ENCODE measurements around the gene KRABD2. TPM values are rescaled to one million over a fixed set of nuclear protein-coding genes. Genes with fewer than 3 reads are reported as not detected.
A peak's percentile ranks its signal among the peaks of the same experiment; 100 is the strongest.

KRABD2 gene

DNA sequence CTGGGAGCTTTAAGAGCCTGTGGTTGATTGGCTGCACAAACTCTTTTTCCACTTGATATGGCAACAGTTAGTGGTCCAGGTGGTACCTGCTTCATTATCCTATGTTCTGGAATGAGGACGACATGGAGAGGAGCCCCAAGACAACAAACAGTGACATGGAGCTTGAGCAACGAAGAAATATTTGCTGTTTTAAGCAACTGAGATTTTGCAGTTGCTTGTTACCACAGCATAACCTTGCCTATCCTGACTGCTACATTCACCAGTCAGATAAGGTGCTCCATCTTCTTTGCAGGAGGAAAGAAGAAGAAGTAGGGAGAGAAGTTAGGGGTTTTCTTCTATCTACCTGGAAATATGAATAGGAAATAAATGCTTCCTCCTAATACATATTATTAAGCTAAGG, 44.4 kb downstream of the KRABD2 start:
- H3K4me2 ChIP-seq (ENCODE audit: control insufficient read depth, extremely low read depth, insufficient read depth, low read depth, low read length) = no peak overlapping the region
- no peak overlapping the region for H3K4me3 ChIP-seq (ENCODE audit: control insufficient read depth in 2 of 3, extremely low read depth in 1 of 3, insufficient read depth in 2 of 3, low read depth in 1 of 3, low read length in 3 of 3)
- no peaks in the 10 kb centered on the region for H3K36me3 ChIP-seq (ENCODE audit: control insufficient read depth in 2 of 2, extremely low read depth in 1 of 2, insufficient read depth in 2 of 2, low read length in 2 of 2)
- dilution Hi-C loops (cut with MboI; ENCODE audit: extremely low pct_ligation_motif_present, low sequenced_read_pairs) = no loop called here
- no peaks in the 10 kb centered on the region for H3K9me1 ChIP-seq (ENCODE audit: control insufficient read depth, extremely low read depth, insufficient read depth, low read length)
- H3K9me3 ChIP-seq (ENCODE audit: control insufficient read depth, low read depth, low read length) = no peaks in the 10 kb centered on the region
- H3K4me1 ChIP-seq (ENCODE audit: control insufficient read depth, extremely low read depth, insufficient read depth, low read length) = no peaks in the 10 kb centered on the region
- FAIRE-seq = no peak
- no peak for DNase-seq (ENCODE audit: low read depth, low spot score)
- H4K20me1 ChIP-seq (ENCODE audit: control insufficient read depth, extremely low read depth, insufficient read depth, low read length) = no peaks in the 10 kb centered on the region
- H3K27me3 ChIP-seq (ENCODE audit: control insufficient read depth, extremely low read depth, insufficient read depth, low read length) = peaks cover 12% of the 10 kb centered on the region
- H2AFZ ChIP-seq (ENCODE audit: control insufficient read depth, low read length) = no peak overlapping the region
- no peaks in the 10 kb centered on the region for H3K79me2 ChIP-seq (ENCODE audit: control insufficient read depth, insufficient read depth, low read length)
- H3K9ac ChIP-seq (ENCODE audit: control insufficient read depth, extremely low read depth, insufficient read depth, low read length) = no peak overlapping the region
- TF ChIP-seq, protein P1, sequence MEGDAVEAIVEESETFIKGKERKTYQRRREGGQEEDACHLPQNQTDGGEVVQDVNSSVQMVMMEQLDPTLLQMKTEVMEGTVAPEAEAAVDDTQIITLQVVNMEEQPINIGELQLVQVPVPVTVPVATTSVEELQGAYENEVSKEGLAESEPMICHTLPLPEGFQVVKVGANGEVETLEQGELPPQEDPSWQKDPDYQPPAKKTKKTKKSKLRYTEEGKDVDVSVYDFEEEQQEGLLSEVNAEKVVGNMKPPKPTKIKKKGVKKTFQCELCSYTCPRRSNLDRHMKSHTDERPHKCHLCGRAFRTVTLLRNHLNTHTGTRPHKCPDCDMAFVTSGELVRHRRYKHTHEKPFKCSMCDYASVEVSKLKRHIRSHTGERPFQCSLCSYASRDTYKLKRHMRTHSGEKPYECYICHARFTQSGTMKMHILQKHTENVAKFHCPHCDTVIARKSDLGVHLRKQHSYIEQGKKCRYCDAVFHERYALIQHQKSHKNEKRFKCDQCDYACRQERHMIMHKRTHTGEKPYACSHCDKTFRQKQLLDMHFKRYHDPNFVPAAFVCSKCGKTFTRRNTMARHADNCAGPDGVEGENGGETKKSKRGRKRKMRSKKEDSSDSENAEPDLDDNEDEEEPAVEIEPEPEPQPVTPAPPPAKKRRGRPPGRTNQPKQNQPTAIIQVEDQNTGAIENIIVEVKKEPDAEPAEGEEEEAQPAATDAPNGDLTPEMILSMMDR (optimal IDR thresholded peaks at IDR 0.05 in 1 of 3, IDR thresholded peaks at IDR 0.05 in 1 of 3, conservative IDR thresholded peaks at IDR 0.05 in 1 of 3; ENCODE audit: extremely low read depth in 1 of 3, insufficient read depth in 2 of 3, low read length in 3 of 3) = no peak
- no peak for TF ChIP-seq EZH2 (IDR thresholded peaks at IDR 0.05; ENCODE audit: low read length)
- no peak overlapping the region for H3K27ac ChIP-seq (ENCODE audit: control insufficient read depth, insufficient read depth, low read length)

DNA sequence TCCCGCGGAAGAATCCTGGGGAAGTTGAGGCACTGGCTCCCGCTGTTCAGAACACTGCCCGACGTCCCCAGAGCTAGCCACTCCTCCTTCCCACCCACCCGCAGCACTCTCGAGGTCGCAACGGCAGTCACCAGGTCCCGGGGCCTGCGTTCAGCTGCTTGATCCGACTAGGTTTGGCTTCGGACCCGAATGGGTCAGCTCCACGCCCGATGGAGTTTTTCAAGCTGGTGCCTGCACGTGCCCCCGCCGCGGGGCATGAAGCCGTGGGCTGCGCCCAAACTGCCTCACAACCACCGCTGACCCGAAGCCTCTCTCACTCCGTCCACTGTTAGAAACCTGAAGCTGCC, 49.2 kb downstream of the KRABD2 start:
- H3K9me3 ChIP-seq (ENCODE audit: control insufficient read depth, low read depth, low read length) = no peaks in the 10 kb centered on the region
- H3K4me3 ChIP-seq (ENCODE audit: control insufficient read depth in 2 of 3, extremely low read depth in 1 of 3, insufficient read depth in 2 of 3, low read depth in 1 of 3, low read length in 3 of 3) = peak overlapping the region in 1 of 3 experiments; percentile 20
- dilution Hi-C loops (cut with MboI; ENCODE audit: extremely low pct_ligation_motif_present, low sequenced_read_pairs) = no loop called here
- TF ChIP-seq, protein P1 (optimal IDR thresholded peaks at IDR 0.05 in 1 of 3, IDR thresholded peaks at IDR 0.05 in 1 of 3, conservative IDR thresholded peaks at IDR 0.05 in 1 of 3; ENCODE audit: extremely low read depth in 1 of 3, insufficient read depth in 2 of 3, low read length in 3 of 3) = no peak
- TF ChIP-seq EZH2 (IDR thresholded peaks at IDR 0.05; ENCODE audit: low read length) = no peak
- H3K27ac ChIP-seq (ENCODE audit: control insufficient read depth, insufficient read depth, low read length) = no peak overlapping the region
- no peaks in the 10 kb centered on the region for H3K9me1 ChIP-seq (ENCODE audit: control insufficient read depth, extremely low read depth, insufficient read depth, low read length)
- no peaks in the 10 kb centered on the region for H4K20me1 ChIP-seq (ENCODE audit: control insufficient read depth, extremely low read depth, insufficient read depth, low read length)
- peaks cover 36% of the 10 kb centered on the region for H3K27me3 ChIP-seq (ENCODE audit: control insufficient read depth, extremely low read depth, insufficient read depth, low read length)
- DNase-seq (ENCODE audit: low read depth, low spot score) = no peak
- no peaks in the 10 kb centered on the region for H3K36me3 ChIP-seq (ENCODE audit: control insufficient read depth in 2 of 2, extremely low read depth in 1 of 2, insufficient read depth in 2 of 2, low read length in 2 of 2)
- peak overlapping the region; percentile 66 for H3K4me2 ChIP-seq (ENCODE audit: control insufficient read depth, extremely low read depth, insufficient read depth, low read depth, low read length)
- peak overlapping the region; percentile 76 for H2AFZ ChIP-seq (ENCODE audit: control insufficient read depth, low read length)
- no peaks in the 10 kb centered on the region for H3K79me2 ChIP-seq (ENCODE audit: control insufficient read depth, insufficient read depth, low read length)
- H3K9ac ChIP-seq (ENCODE audit: control insufficient read depth, extremely low read depth, insufficient read depth, low read length) = no peak overlapping the region
- peaks cover 3% of the 10 kb centered on the region for H3K4me1 ChIP-seq (ENCODE audit: control insufficient read depth, extremely low read depth, insufficient read depth, low read length)
- no peak for FAIRE-seq

Small RNA genes lying within 50 kb of the gene (small RNA-seq; reads per million reads assigned to genes)
- gene RF00265 (ENCODE audit: insufficient read length in 3 of 3, low read depth in 3 of 3, low replicate concordance in 1 of 3) = 0 reads per million in 3 experiments

Other genes starting within 250 kb of the KRABD2 start
- gene PER1, start 224.3 kb downstream of the KRABD2 start, polyA plus RNA-seq = 14.4 to 15.2 TPM (median 15.1 TPM) in 3 replicates
- 8.1 to 10.4 TPM (median 9.8 TPM) in 3 replicates for gene VAMP2, start 213.8 kb downstream of the KRABD2 start, polyA plus RNA-seq
- gene TMEM107, start 200.3 kb downstream of the KRABD2 start, polyA plus RNA-seq = 16.2 to 21.8 TPM (median 19.0 TPM) in 3 replicates
- 4.2 to 6.3 TPM (median 5.5 TPM) in 3 replicates for gene BORCS6, start 186.5 kb downstream of the KRABD2 start, polyA plus RNA-seq
- gene AURKB, start 166.1 kb downstream of the KRABD2 start, polyA plus RNA-seq = 1.4 to 28.2 TPM (median 12.6 TPM) in 3 replicates
- 7.4 to 17.7 TPM (median 12.1 TPM) in 3 replicates for gene CTC1, start 128.6 kb downstream of the KRABD2 start, polyA plus RNA-seq
- 10.3 to 14.1 TPM (median 13.5 TPM) in 3 replicates for gene PFAS, start 127.4 kb downstream of the KRABD2 start, polyA plus RNA-seq
- gene RANGRF, start 88.0 kb downstream of the KRABD2 start, polyA plus RNA-seq = 21.3 to 28.7 TPM (median 24.4 TPM) in 3 replicates
- 0.71 to 1.3 TPM (median 1.1 TPM) in 3 replicates for gene SLC25A35, start 81.3 kb downstream of the KRABD2 start, polyA plus RNA-seq
- not detected in 3 replicates for gene ARHGEF15, start 66.5 kb downstream of the KRABD2 start, polyA plus RNA-seq
- not detected in 3 replicates for gene ODF4, start 36.9 kb downstream of the KRABD2 start, polyA plus RNA-seq
- gene RPL26, start 6.5 kb upstream of the KRABD2 start, polyA plus RNA-seq = 4,206 to 5,909 TPM (median 4,505 TPM) in 3 replicates
- gene RNF222, start 21.1 kb upstream of the KRABD2 start, polyA plus RNA-seq = 0.18 to 0.46 TPM (median 0.23 TPM) in 3 replicates
- gene NDEL1, start 59.2 kb upstream of the KRABD2 start, polyA plus RNA-seq = 65.4 to 77.4 TPM (median 76.8 TPM) in 3 replicates